LoVo (cell line): ENCODE results near the gene CSPG4.
"Not testable (repeated sequence)": the region's sequence is repeated elsewhere in the genome, so short reads cannot be mapped to it uniquely, and the experiment has no call there.

Source experiments
- DNase-seq: peaks from one replicate; pipeline ENCODE4 v3.0.0-alpha.2; 2016; ENCODE audit warnings: low spot score

The CSPG4 gene

GRCh38 chr15:75703440-75704262 lies 9.0 kb downstream of the CSPG4 start:
- not testable (repeated sequence) for DNase-seq

- no peak for DNase-seq
Observed at GRCh38 chr15:75702436-75702835, 10.2 kb downstream of the CSPG4 start.

- not testable (repeated sequence) for DNase-seq
Observed at GRCh38 chr15:75701071-75702003, 11.3 kb downstream of the CSPG4 start.

- DNase-seq, result not testable (repeated sequence)
Observed at GRCh38 chr15:75699961-75700874, 12.4 kb downstream of the CSPG4 start.

- DNase-seq, result not testable (repeated sequence)
Observed at GRCh38 chr15:75699517-75699916, 13.1 kb downstream of the CSPG4 start.

- not testable (repeated sequence) for DNase-seq
Observed at GRCh38 chr15:75697974-75698747, 14.5 kb downstream of the CSPG4 start.

GRCh38 chr15:75697523-75697922 lies 15.1 kb downstream of the CSPG4 start:
- DNase-seq, result no peak

GRCh38 chr15:75696854-75697259 lies 15.8 kb downstream of the CSPG4 start:
- no peak for DNase-seq

GRCh38 chr15:75696311-75696720 lies 16.3 kb downstream of the CSPG4 start:
- DNase-seq, result no peak

- DNase-seq, result no peak
Observed at GRCh38 chr15:75695634-75696310, 16.9 kb downstream of the CSPG4 start.

GRCh38 chr15:75695220-75695619 lies 17.4 kb downstream of the CSPG4 start:
- DNase-seq, result no peak

GRCh38 chr15:75694241-75695182 lies 18.1 kb downstream of the CSPG4 start:
- DNase-seq, result no peak

GRCh38 chr15:75693501-75694240 lies 19.0 kb downstream of the CSPG4 start:
- DNase-seq, result no peak

GRCh38 chr15:75693028-75693427 lies 19.6 kb downstream of the CSPG4 start:
- not testable (repeated sequence) for DNase-seq

GRCh38 chr15:75692311-75692710 lies 20.3 kb downstream of the CSPG4 start:
- DNase-seq, result not testable (repeated sequence)

GRCh38 chr15:75689429-75689828 lies 23.2 kb downstream of the CSPG4 start:
- not testable (repeated sequence) for DNase-seq

- no peak for DNase-seq
Observed at GRCh38 chr15:75688831-75689230, 23.8 kb downstream of the CSPG4 start.

GRCh38 chr15:75688278-75688557 lies 24.4 kb downstream of the CSPG4 start:
- no peak for DNase-seq
